ENCODE results near the gene SDS.

DNA sequence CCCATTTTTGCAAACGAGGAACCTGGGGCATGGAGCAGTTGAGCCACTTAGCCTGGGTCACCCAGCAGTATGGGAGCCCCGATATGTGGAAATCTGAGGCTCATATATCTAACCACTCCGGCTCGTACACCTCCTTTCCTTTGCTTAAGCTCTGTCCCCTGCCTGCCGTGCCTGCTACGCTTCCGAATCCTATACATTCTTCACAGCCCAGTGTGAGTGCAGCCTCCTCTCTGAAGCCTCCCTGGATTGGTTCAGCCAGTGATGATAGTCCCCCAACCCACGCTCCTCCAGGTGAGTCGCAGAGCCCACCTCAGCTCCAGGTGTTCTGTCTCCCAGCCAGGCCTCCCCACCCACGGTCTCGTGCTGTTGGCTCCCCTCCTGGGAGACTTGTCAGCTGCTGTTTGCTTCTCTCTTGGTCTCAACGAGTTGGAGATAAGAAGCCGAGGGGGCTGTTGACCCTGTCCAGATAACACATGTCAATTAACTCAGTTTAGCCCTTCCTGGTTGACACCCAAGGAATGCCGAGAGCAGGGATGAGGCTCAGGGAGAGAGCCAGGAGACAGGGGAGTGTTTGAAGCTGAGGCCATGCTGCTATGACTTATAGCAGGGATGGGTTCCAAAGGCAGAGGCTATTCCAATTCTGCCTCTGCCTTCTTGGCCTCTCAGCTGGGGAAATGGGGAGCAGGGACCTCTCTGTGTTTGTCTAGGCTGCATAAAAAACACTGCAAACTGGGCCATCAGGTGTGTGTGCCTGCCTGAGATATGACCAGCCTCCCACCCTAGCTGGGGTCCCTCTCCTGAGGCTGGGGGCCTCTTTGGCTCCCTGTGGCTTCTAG, 37.5 kb upstream of the SDS start:
- TF ChIP-seq, protein P1, sequence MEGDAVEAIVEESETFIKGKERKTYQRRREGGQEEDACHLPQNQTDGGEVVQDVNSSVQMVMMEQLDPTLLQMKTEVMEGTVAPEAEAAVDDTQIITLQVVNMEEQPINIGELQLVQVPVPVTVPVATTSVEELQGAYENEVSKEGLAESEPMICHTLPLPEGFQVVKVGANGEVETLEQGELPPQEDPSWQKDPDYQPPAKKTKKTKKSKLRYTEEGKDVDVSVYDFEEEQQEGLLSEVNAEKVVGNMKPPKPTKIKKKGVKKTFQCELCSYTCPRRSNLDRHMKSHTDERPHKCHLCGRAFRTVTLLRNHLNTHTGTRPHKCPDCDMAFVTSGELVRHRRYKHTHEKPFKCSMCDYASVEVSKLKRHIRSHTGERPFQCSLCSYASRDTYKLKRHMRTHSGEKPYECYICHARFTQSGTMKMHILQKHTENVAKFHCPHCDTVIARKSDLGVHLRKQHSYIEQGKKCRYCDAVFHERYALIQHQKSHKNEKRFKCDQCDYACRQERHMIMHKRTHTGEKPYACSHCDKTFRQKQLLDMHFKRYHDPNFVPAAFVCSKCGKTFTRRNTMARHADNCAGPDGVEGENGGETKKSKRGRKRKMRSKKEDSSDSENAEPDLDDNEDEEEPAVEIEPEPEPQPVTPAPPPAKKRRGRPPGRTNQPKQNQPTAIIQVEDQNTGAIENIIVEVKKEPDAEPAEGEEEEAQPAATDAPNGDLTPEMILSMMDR (IDR thresholded peaks at IDR 0.05; ENCODE audit: extremely low read depth in 1 of 2, insufficient read depth in 1 of 2, low read depth in 1 of 2, low read length in 2 of 2) = no peak
- no peak for TF ChIP-seq POLR2AphosphoS5 (IDR thresholded peaks at IDR 0.05; ENCODE audit: insufficient read depth, low read depth, low read length)
